Right lobe of liver (tissue), 6 donors: ENCODE data around the gene EHD3. TPM values are rescaled to one million over a fixed set of nuclear protein-coding genes. Genes with fewer than 3 reads are reported as not detected.

Experiments used
- ATAC-seq, 4 donors: fragments of 200-7000 bp; cut with Tn5 transposase; one replicate each; pipeline ENCODE4 v1.9.1; 2020; ENCODE audit warnings: mild to moderate bottlenecking in 4 of 4, moderate library complexity in 4 of 4
- DNase-seq, 3 donors: peaks; one replicate each; pipeline ENCODE4 v3.0.0-alpha.2; 2020
- H3K27ac ChIP-seq, 3 donors: fragments of 200-600 bp; one replicate each; pipeline ENCODE4 v1.8.0; 2022
- H3K27me3 ChIP-seq, 2 donors: fragments of 200-600 bp; one replicate each; pipeline ENCODE4 v1.8.0; 2022
- H3K36me3 ChIP-seq, 4 donors: fragments of 200-600 bp; sonication (generic) in 1 of 4; one replicate each; pipeline versions ENCODE4 v1.5.1 to v1.8.0; 2017 to 2022; ENCODE audit warnings: control low read depth in 1 of 4
- H3K4me1 ChIP-seq, 4 donors: fragments of 200-600 bp; sonication (generic) in 1 of 4; one replicate each; pipeline versions ENCODE4 v1.5.1 to v1.8.0; 2017 to 2022; ENCODE audit warnings: control low read depth in 1 of 4
- H3K4me3 ChIP-seq, 3 donors: fragments of 200-600 bp; one replicate each; pipeline ENCODE4 v1.8.0; 2022
- H3K9me3 ChIP-seq, 4 donors: fragments of 200-600 bp; sonication (generic) in 1 of 4; one replicate each; pipeline versions ENCODE4 v1.5.1 to v1.8.0; 2017 to 2022; ENCODE audit warnings: control low read depth in 1 of 4
- POLR2A ChIP-seq: fragments of 450-650 bp; IDR thresholded peaks from one replicate; pipeline ENCODE4 v1.6.1; 2017; ENCODE audit warnings: antibody characterized with exemption, mild to moderate bottlenecking
- WGBS: methylation state at CpG from one replicate; pipeline ENCODE4 v1.1.6; 2018; ENCODE audit warnings: low coverage, low lambda C conversion rate; ENCODE audit not compliant: insufficient coverage; ENCODE audit errors: missing lambda C conversion rate; 5-methylcytosine and 5-hydroxymethylcytosine counted together
- intact Hi-C, 2 donors: fragments of 100-400 bp; cut with DNase I; formaldehyde crosslinking; loops; one replicate each; pipeline versions ENCODE4 v1.11.2 to v1.14.1; 2022
- total RNA-seq, 6 experiments: library from RNA; depleted of rRNA in 2 of 6; stranded (reverse); fragments of >200 nt in 2 of 6; fragmentation: NEBNext Ultra II Directional in 3 of 6; extraction: Animal tissue kit (Norgen Biotek cat#: 25700) in 3 of 6; gene quantifications; one replicate each; pipeline versions ENCODE4 v1.1.0 to v1.2.4, GENCODE V29; 2016 to 2023
- TF ChIP-seq, protein P1 (sequence below), 4 donors: fragments of 200-600 bp in 3 of 4; fragments of 450-650 bp in 1 of 4; IDR thresholded peaks; one replicate each; pipeline versions ENCODE4 v1.5.1 to v1.8.0; 2016 to 2022; ENCODE audit warnings: antibody characterized with exemption in 4 of 4, mild to moderate bottlenecking in 2 of 4
- donor health status: DM: no; HTN: yes; CAD: no.
- donor health status: DM: no; HTN: no; CAD: no.
- donor health status: DM: no; HTN: no; CAD: no.
- donor health status: DM: no; HTN: yes; CAD: no.
- donor health status: DM: no; HTN: yes; CAD: no.

Gene EHD3
- total RNA-seq, 6 experiments from 2014 or later: 4.0 to 10.6 (median 7.6) TPM

DNA sequence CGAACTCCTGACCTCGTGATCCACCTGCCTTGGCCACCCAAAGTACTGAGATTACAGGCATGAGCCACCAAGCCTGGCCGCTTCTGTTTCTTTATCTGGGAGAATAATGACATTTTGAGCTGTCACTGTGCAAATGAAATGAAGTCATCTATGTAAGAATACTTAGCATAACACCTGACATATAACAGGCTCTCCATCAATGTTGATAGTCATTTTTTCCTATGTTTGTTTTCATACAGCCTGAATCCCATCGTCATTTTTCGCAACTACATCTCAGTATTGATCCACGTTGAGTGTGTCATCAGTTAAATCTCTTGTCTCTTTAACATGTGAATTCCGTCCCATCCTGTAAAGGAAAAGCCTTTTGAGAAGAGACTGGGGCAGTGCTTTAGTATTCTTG, 10.2 kb upstream of the EHD3 start:
- Histone ChIP-seq H3K27ac (no peak overlapping the region), H3K4me1 (no peaks in the 10 kb centered on the region), H3K27me3 (no peaks in the 10 kb centered on the region), H3K4me3 (no peak overlapping the region), H3K9me3 (no peaks in the 10 kb centered on the region), H3K36me3 (no peaks in the 10 kb centered on the region)
- no peak for TF ChIP-seq POLR2A
- TF ChIP-seq, protein P1, sequence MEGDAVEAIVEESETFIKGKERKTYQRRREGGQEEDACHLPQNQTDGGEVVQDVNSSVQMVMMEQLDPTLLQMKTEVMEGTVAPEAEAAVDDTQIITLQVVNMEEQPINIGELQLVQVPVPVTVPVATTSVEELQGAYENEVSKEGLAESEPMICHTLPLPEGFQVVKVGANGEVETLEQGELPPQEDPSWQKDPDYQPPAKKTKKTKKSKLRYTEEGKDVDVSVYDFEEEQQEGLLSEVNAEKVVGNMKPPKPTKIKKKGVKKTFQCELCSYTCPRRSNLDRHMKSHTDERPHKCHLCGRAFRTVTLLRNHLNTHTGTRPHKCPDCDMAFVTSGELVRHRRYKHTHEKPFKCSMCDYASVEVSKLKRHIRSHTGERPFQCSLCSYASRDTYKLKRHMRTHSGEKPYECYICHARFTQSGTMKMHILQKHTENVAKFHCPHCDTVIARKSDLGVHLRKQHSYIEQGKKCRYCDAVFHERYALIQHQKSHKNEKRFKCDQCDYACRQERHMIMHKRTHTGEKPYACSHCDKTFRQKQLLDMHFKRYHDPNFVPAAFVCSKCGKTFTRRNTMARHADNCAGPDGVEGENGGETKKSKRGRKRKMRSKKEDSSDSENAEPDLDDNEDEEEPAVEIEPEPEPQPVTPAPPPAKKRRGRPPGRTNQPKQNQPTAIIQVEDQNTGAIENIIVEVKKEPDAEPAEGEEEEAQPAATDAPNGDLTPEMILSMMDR (IDR thresholded peaks at IDR 0.05): no peak
- intact Hi-C loops: no loop called here
- WGBS: 75% methylated on average over 7 of the region's 7 CpGs
- DNase-seq: no peak
- ATAC-seq: no peak

- no peaks in the 10 kb centered on the region for H3K36me3 ChIP-seq
- WGBS: 15% methylated on average over 2 of the region's 2 CpGs
- H3K27ac ChIP-seq: no peak overlapping the region
- no peak for ATAC-seq
- H3K4me3 ChIP-seq: no peak overlapping the region
- DNase-seq: peak in 1 of 3 donors; percentile 14
- no peaks in the 10 kb centered on the region for H3K9me3 ChIP-seq
- no peaks in the 10 kb centered on the region for H3K4me1 ChIP-seq
- no peak for TF ChIP-seq POLR2A
- TF ChIP-seq, protein P1 (IDR thresholded peaks at IDR 0.05): no peak
- no peaks in the 10 kb centered on the region for H3K27me3 ChIP-seq
- intact Hi-C loops: no loop called here
Observed at GRCh38 chr2:31226266-31226665, 7.7 kb upstream of the EHD3 start.

DNA sequence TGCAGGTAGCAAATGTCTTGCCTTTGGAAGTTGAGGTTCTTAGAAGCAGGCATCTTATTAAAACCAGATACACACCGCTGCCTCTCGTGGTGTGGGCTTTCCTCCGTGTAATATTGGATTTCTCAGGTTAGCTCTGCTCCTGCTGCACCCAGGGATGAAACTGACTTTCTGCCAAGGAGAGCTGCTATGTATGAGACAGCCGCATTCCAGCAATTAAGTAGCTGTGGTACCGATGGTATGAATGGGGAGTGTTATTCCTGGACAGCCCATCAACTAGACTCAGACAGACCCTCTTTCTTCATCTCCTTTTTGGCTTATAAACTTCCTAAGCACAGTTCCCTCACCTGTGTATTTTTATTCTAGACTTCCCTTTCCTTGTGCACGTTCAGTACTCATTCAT, 6.8 kb upstream of the EHD3 start:
- ATAC-seq (no peak), DNase-seq (peak in 1 of 3 donors; percentile 3)
- 55% methylated on average over 5 of the region's 6 CpGs for WGBS
- Histone ChIP-seq H3K27me3 (no peaks in the 10 kb centered on the region), H3K36me3 (no peaks in the 10 kb centered on the region), H3K4me3 (no peak overlapping the region), H3K9me3 (no peaks in the 10 kb centered on the region), H3K27ac (no peak overlapping the region), H3K4me1 (no peaks in the 10 kb centered on the region)
- TF ChIP-seq, protein P1 (IDR thresholded peaks at IDR 0.05): no peak
- TF ChIP-seq POLR2A: no peak
- intact Hi-C loops: no loop called here

DNA sequence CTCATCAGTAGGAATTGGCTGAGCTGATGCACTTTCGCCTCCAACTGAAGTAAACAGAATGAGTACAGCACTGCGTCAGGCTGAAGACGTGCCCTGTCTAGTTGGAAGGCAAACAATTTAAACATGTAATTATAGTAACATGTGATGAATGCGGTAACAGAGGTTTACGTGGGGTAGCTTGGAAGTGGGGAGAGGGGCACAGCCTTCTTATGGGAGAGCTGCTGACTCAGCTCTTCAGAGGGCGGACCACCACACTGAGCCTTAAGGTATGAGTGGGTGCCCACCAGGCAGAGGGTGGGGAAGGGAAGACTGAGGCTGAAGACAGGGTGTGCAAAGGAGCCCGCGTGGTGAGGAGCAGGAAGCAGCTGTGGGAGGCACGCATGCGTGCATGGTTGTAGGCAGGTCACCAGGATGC, 6.2 kb upstream of the EHD3 start:
- no peaks in the 10 kb centered on the region for H3K4me1 ChIP-seq
- no peaks in the 10 kb centered on the region for H3K27me3 ChIP-seq
- H3K27ac ChIP-seq: no peak overlapping the region
- TF ChIP-seq POLR2A: no peak
- TF ChIP-seq, protein P1 (IDR thresholded peaks at IDR 0.05): no peak
- ATAC-seq (no peak), DNase-seq (peak in 1 of 3 donors; percentile 19)
- WGBS: 67% methylated on average over 8 of the region's 10 CpGs
- H3K9me3 ChIP-seq: no peaks in the 10 kb centered on the region
- no peak overlapping the region for H3K4me3 ChIP-seq
- no peaks in the 10 kb centered on the region for H3K36me3 ChIP-seq
- intact Hi-C loops: no loop called here

GRCh38 chr2:31228717-31229116, 5.2 kb upstream of the EHD3 start:
- WGBS: 55% methylated on average over 3 of the region's 3 CpGs
- no peak overlapping the region for H3K27ac ChIP-seq
- DNase-seq: peak in 1 of 3 donors; percentile 20

More at GRCh38 chr2:31228717-31229116, 5.2 kb upstream of the EHD3 start:
- TF ChIP-seq, protein P1 (IDR thresholded peaks at IDR 0.05): no peak
- TF ChIP-seq POLR2A: no peak
- Histone ChIP-seq H3K9me3 (no peaks in the 10 kb centered on the region), H3K4me1 (no peaks in the 10 kb centered on the region), H3K36me3 (no peaks in the 10 kb centered on the region), H3K4me3 (no peak overlapping the region), H3K27me3 (no peaks in the 10 kb centered on the region)
- ATAC-seq: no peak
- intact Hi-C loops: no loop called here
